ENCODE data around the gene PTPRG. TPM values are rescaled to one million over a fixed set of nuclear protein-coding genes. Genes with fewer than 3 reads are reported as not detected.

Gene PTPRG
- total and polyA plus RNA-seq, 2 experiments from 2014 or later = 8.5 to 34.9 TPM

GRCh38 chr3:61961900-61962299 lies 400.5 kb downstream of the PTPRG start:
- Histone ChIP-seq H3K79me2 (peaks cover 7% of the 10 kb centered on the region), H3K4me2 (no peak overlapping the region), H3K9me2 (replicated peaks; ENCODE audit: insufficient read depth) (no peaks in the 10 kb centered on the region), H3K27ac (no peak overlapping the region), H2AFZ (no peak overlapping the region), H3K4me1 (ENCODE audit: insufficient read depth) (no peaks in the 10 kb centered on the region), H3K9me3 (ENCODE audit: low read depth) (no peaks in the 10 kb centered on the region), H4K20me1 (ENCODE audit: insufficient read depth, poor library complexity, severe bottlenecking) (peaks cover 4% of the 10 kb centered on the region), H3K36me3 (replicated peaks; ENCODE audit: insufficient read depth, low read depth) (no peaks in the 10 kb centered on the region), H3K27me3 (no peaks in the 10 kb centered on the region), H3K4me3 (no peak overlapping the region)
- TF ChIP-seq EZH2 (IDR thresholded peaks at IDR 0.05; ENCODE audit: borderline replicate concordance) (no peak), CTCF (IDR thresholded peaks at IDR 0.05; ENCODE audit: poor library complexity) (no peak), EZH2phosphoT487 (IDR thresholded peaks at IDR 0.05; ENCODE audit: low read depth, severe bottlenecking, unreplicated experiment) (no peak)
- WGBS (ENCODE audit: low lambda C conversion rate, missing lambda C conversion rate) = 58% methylated on average over 3 of the region's 3 CpGs
- no peak for DNase-seq (ENCODE audit: low spot score)

- H3K4me3 ChIP-seq = no peak overlapping the region
Observed at GRCh38 chr3:61964566-61964965, 403.2 kb downstream of the PTPRG start.

GRCh38 chr3:61965770-61966131 lies 404.4 kb downstream of the PTPRG start:
- DNase-seq (ENCODE audit: low spot score) = no peak
- Histone ChIP-seq H3K4me3 (no peak overlapping the region), H3K27me3 (no peaks in the 10 kb centered on the region), H3K4me2 (no peak overlapping the region), H3K9me3 (ENCODE audit: low read depth) (no peaks in the 10 kb centered on the region), H4K20me1 (ENCODE audit: insufficient read depth, poor library complexity, severe bottlenecking) (peaks cover 6% of the 10 kb centered on the region), H3K27ac (no peak overlapping the region), H2AFZ (no peak overlapping the region), H3K36me3 (replicated peaks; ENCODE audit: insufficient read depth, low read depth) (no peaks in the 10 kb centered on the region), H3K79me2 (peaks cover 20% of the 10 kb centered on the region), H3K4me1 (ENCODE audit: insufficient read depth) (no peaks in the 10 kb centered on the region), H3K9me2 (replicated peaks; ENCODE audit: insufficient read depth) (no peaks in the 10 kb centered on the region)
- 80% methylated on average over 2 of the region's 2 CpGs for WGBS (ENCODE audit: low lambda C conversion rate, missing lambda C conversion rate)
- TF ChIP-seq EZH2phosphoT487 (IDR thresholded peaks at IDR 0.05; ENCODE audit: low read depth, severe bottlenecking, unreplicated experiment) (no peak), EZH2 (IDR thresholded peaks at IDR 0.05; ENCODE audit: borderline replicate concordance) (no peak), CTCF (IDR thresholded peaks at IDR 0.05; ENCODE audit: poor library complexity) (no peak)

More at GRCh38 chr3:61964566-61964965, 403.2 kb downstream of the PTPRG start:
- Histone ChIP-seq H2AFZ (no peak overlapping the region), H3K4me1 (ENCODE audit: insufficient read depth) (no peaks in the 10 kb centered on the region), H3K4me2 (no peak overlapping the region), H3K27me3 (no peaks in the 10 kb centered on the region), H3K9me2 (replicated peaks; ENCODE audit: insufficient read depth) (no peaks in the 10 kb centered on the region), H3K27ac (no peak overlapping the region), H4K20me1 (ENCODE audit: insufficient read depth, poor library complexity, severe bottlenecking) (peaks cover 6% of the 10 kb centered on the region), H3K36me3 (replicated peaks; ENCODE audit: insufficient read depth, low read depth) (no peaks in the 10 kb centered on the region), H3K79me2 (peaks cover 20% of the 10 kb centered on the region), H3K9me3 (ENCODE audit: low read depth) (no peaks in the 10 kb centered on the region)
- WGBS (ENCODE audit: low lambda C conversion rate, missing lambda C conversion rate) = 81% methylated on average over 8 of the region's 8 CpGs
- no peak for DNase-seq (ENCODE audit: low spot score)
- TF ChIP-seq EZH2 (IDR thresholded peaks at IDR 0.05; ENCODE audit: borderline replicate concordance) (no peak), EZH2phosphoT487 (IDR thresholded peaks at IDR 0.05; ENCODE audit: low read depth, severe bottlenecking, unreplicated experiment) (no peak), CTCF (IDR thresholded peaks at IDR 0.05; ENCODE audit: poor library complexity) (no peak)

GRCh38 chr3:61966200-61966599 lies 404.8 kb downstream of the PTPRG start:
- H3K9me3 ChIP-seq (ENCODE audit: low read depth) = no peaks in the 10 kb centered on the region
- H3K4me3 ChIP-seq = no peak overlapping the region
- no peak overlapping the region for H3K4me2 ChIP-seq
- WGBS (ENCODE audit: low lambda C conversion rate, missing lambda C conversion rate) = 63% methylated on average over 2 of the region's 2 CpGs
- DNase-seq (ENCODE audit: low spot score) = no peak
- H4K20me1 ChIP-seq (ENCODE audit: insufficient read depth, poor library complexity, severe bottlenecking) = peaks cover 6% of the 10 kb centered on the region
- no peaks in the 10 kb centered on the region for H3K27me3 ChIP-seq
- no peak for TF ChIP-seq EZH2 (IDR thresholded peaks at IDR 0.05; ENCODE audit: borderline replicate concordance)
- no peak for TF ChIP-seq EZH2phosphoT487 (IDR thresholded peaks at IDR 0.05; ENCODE audit: low read depth, severe bottlenecking, unreplicated experiment)
- TF ChIP-seq CTCF (IDR thresholded peaks at IDR 0.05; ENCODE audit: poor library complexity) = no peak
- H3K4me1 ChIP-seq (ENCODE audit: insufficient read depth) = no peaks in the 10 kb centered on the region
- H3K9me2 ChIP-seq (replicated peaks; ENCODE audit: insufficient read depth) = no peaks in the 10 kb centered on the region
- H3K79me2 ChIP-seq = peaks cover 20% of the 10 kb centered on the region
- H3K27ac ChIP-seq = no peak overlapping the region
- no peak overlapping the region for H2AFZ ChIP-seq
- H3K36me3 ChIP-seq (replicated peaks; ENCODE audit: insufficient read depth, low read depth) = no peaks in the 10 kb centered on the region
